Upper lobe of left lung (tissue), 4 donors: ENCODE results near the gene MCOLN3.

Experiments used
- EP300 ChIP-seq, 4 donors: sonication (generic); formaldehyde crosslinking; IDR thresholded peaks; one replicate each; pipeline ENCODE4 v1.5.1; 2017; ENCODE audit warnings: antibody characterized with exemption in 4 of 4, control low read depth in 2 of 4
- TF ChIP-seq, protein P1 (sequence below), 6 experiments: fragments of 450-650 bp in 4 of 6; fragments of 200-600 bp in 2 of 6; sonication (generic) in 2 of 6; IDR thresholded peaks; one replicate each; pipeline ENCODE4 v1.5.1; 2016 to 2019; ENCODE audit warnings: antibody characterized with exemption in 6 of 6

DNA sequence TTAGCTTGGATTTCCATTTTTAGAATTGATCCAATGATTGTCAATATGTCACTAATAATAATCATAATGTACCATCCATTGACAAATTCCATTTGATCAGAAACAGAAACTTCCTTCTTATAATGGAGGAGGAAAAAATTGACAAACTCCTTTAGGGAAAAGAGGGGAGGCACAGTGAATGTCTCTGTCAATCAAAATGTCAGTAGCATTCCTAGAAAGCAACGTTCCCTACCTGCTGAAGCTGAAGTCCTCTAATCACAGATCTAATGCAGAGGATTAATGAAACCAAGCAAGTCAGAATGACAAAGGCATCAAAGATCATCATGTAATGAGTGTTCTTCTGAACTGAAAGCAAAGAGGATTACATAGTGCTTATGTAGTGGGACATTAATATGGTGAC, 22.4 kb downstream of the MCOLN3 start:
- TF ChIP-seq, protein P1, sequence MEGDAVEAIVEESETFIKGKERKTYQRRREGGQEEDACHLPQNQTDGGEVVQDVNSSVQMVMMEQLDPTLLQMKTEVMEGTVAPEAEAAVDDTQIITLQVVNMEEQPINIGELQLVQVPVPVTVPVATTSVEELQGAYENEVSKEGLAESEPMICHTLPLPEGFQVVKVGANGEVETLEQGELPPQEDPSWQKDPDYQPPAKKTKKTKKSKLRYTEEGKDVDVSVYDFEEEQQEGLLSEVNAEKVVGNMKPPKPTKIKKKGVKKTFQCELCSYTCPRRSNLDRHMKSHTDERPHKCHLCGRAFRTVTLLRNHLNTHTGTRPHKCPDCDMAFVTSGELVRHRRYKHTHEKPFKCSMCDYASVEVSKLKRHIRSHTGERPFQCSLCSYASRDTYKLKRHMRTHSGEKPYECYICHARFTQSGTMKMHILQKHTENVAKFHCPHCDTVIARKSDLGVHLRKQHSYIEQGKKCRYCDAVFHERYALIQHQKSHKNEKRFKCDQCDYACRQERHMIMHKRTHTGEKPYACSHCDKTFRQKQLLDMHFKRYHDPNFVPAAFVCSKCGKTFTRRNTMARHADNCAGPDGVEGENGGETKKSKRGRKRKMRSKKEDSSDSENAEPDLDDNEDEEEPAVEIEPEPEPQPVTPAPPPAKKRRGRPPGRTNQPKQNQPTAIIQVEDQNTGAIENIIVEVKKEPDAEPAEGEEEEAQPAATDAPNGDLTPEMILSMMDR (IDR thresholded peaks at IDR 0.05), result no peak
- no peak for TF ChIP-seq EP300 (IDR thresholded peaks at IDR 0.05)
